OCI-LY1 (cell line): Measurements from ENCODE around the gene SERINC5.

Experiments used
- EZH2 ChIP-seq: fragments of 200-600 bp; sonication (generic), shearing (Covaris generic); IDR thresholded peaks from 2 replicates; pipeline ENCODE4 v1.8.0; 2017; ENCODE audit warnings: borderline replicate concordance, mixed run types, mild to moderate bottlenecking, antibody characterized with exemption, low read length, moderate library complexity, mixed read lengths
- TF ChIP-seq, protein P1 (sequence below): fragments of 200-600 bp; sonication (generic), shearing (Covaris generic); IDR thresholded peaks from 2 replicates; pipeline ENCODE4 v1.5.1; 2017; ENCODE audit warnings: mild to moderate bottlenecking, antibody characterized with exemption, low read length, moderate library complexity, mixed read lengths

DNA sequence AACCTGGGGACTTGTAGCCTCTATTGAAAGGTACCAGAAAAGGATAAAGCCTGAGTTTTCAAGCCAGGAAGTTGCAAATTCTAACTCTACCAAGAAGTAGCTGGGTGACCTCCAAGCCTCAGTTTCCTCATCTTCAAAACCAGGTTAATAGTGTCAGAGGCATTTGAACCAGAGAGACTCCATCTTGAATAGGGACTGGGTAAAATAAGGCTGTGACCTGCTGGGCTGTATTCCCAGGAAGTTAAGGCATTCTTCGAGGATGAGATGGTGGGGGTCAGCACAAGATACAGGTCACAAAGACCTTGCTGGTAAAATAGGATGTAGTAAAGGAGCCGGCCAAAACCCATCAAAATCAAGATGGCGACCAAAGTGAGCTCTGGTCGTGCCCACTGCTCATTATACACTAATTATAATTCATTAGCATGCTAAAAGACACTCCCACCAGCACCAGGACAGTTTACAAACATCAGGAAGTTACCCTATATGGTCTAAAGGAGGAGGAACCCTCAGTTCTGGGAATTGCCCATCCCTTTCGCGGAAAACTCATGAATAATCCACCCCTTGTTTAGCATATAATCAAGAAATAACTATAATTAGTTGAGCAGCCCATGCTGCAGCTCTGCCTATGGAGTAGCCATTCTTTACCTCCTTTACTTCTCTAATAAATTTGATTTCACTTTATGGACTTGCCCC is 3.8 kb upstream of the SERINC5 start:
- TF ChIP-seq, protein P1, sequence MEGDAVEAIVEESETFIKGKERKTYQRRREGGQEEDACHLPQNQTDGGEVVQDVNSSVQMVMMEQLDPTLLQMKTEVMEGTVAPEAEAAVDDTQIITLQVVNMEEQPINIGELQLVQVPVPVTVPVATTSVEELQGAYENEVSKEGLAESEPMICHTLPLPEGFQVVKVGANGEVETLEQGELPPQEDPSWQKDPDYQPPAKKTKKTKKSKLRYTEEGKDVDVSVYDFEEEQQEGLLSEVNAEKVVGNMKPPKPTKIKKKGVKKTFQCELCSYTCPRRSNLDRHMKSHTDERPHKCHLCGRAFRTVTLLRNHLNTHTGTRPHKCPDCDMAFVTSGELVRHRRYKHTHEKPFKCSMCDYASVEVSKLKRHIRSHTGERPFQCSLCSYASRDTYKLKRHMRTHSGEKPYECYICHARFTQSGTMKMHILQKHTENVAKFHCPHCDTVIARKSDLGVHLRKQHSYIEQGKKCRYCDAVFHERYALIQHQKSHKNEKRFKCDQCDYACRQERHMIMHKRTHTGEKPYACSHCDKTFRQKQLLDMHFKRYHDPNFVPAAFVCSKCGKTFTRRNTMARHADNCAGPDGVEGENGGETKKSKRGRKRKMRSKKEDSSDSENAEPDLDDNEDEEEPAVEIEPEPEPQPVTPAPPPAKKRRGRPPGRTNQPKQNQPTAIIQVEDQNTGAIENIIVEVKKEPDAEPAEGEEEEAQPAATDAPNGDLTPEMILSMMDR = no peak
- no peak for TF ChIP-seq EZH2
